Small intestine (tissue), 7 donors: Measurements from ENCODE around the gene PRDX1. TPM values are rescaled to one million over a fixed set of nuclear protein-coding genes. Genes with fewer than 3 reads are reported as not detected.
A peak's percentile ranks its signal among the peaks of the same experiment; 100 is the strongest.
"Not testable (repeated sequence)": the region's sequence is repeated elsewhere in the genome, so short reads cannot be mapped to it uniquely, and the experiment has no call there.

Experiments used
- DNase-seq, 2 donors: peaks; one replicate each; pipeline versions ENCODE4 v3.0.0 to v3.0.0-alpha.2; 2013
- FAIRE-seq: peaks from 2 replicates; lab custom pipeline; 2012; peaks lifted over from hg19 to GRCh38; lab: Jason Lieb, UNC
- H3K27ac ChIP-seq, 3 donors: one replicate each; pipeline ENCODE4 v1.5.1; 2013; ENCODE audit warnings: low read length in 2 of 3, mild to moderate bottlenecking in 2 of 3, control low read depth in 1 of 3, inconsistent platforms in 1 of 3, low read depth in 1 of 3, moderate library complexity in 1 of 3
- H3K27me3 ChIP-seq, 3 donors: one replicate each; pipeline ENCODE4 v1.6.1; 2013; ENCODE audit warnings: low read length in 3 of 3, inconsistent platforms in 1 of 3; ENCODE audit not compliant: control insufficient read depth in 3 of 3, insufficient read depth in 3 of 3
- H3K36me3 ChIP-seq, 3 donors: one replicate each; pipeline ENCODE4 v1.6.1; 2013; ENCODE audit warnings: low read length in 3 of 3, inconsistent platforms in 1 of 3, low read depth in 1 of 3, mild to moderate bottlenecking in 1 of 3, moderate library complexity in 1 of 3; ENCODE audit not compliant: control insufficient read depth in 3 of 3, insufficient read depth in 2 of 3
- H3K4me1 ChIP-seq, 3 donors: one replicate each; pipeline ENCODE4 v1.6.1; 2013; ENCODE audit warnings: low read length in 2 of 3, inconsistent platforms in 1 of 3, low read depth in 1 of 3, mild to moderate bottlenecking in 1 of 3, moderate library complexity in 1 of 3; ENCODE audit not compliant: control insufficient read depth in 3 of 3, insufficient read depth in 2 of 3
- H3K4me3 ChIP-seq, 3 donors: one replicate each; pipeline ENCODE4 v1.5.1; 2013; ENCODE audit warnings: low read length in 3 of 3, control low read depth in 1 of 3, inconsistent platforms in 1 of 3, low read depth in 1 of 3, mild to moderate bottlenecking in 1 of 3, moderate library complexity in 1 of 3
- H3K9me3 ChIP-seq, 2 donors: one replicate each; pipeline ENCODE4 v1.6.1; 2013; ENCODE audit warnings: low read depth in 1 of 2, low read length in 1 of 2; ENCODE audit not compliant: control insufficient read depth in 2 of 2, insufficient read depth in 1 of 2
- WGBS, 3 donors: extraction: QIAGEN DNeasy Blood & Tissue Kit; methylation state at CpG; one replicate each; pipeline ENCODE4 v1.1.7; 2013; 5-methylcytosine and 5-hydroxymethylcytosine counted together
- polyA plus RNA-seq, 4 donors: library from polyadenylated mRNA; stranded (reverse) in 3 of 4; unstranded in 1 of 4; fragments of 200-250 nt in 3 of 4; fragments of 120-200 nt in 1 of 4; gene quantifications; one replicate each; pipeline versions ENCODE4 v1.2.1 to v1.2.3, GENCODE V29; 2013
- donor health status: healthy with polysubstance abuse.
- donor health status: control.
- donor health status: control.
- donor health status: Bipolar disorder and iron deficiency.
- donor health status: healthy.

PRDX1 gene
- polyA plus RNA-seq, 4 donors, result 222 to 1,200 (median 780) TPM

DNA sequence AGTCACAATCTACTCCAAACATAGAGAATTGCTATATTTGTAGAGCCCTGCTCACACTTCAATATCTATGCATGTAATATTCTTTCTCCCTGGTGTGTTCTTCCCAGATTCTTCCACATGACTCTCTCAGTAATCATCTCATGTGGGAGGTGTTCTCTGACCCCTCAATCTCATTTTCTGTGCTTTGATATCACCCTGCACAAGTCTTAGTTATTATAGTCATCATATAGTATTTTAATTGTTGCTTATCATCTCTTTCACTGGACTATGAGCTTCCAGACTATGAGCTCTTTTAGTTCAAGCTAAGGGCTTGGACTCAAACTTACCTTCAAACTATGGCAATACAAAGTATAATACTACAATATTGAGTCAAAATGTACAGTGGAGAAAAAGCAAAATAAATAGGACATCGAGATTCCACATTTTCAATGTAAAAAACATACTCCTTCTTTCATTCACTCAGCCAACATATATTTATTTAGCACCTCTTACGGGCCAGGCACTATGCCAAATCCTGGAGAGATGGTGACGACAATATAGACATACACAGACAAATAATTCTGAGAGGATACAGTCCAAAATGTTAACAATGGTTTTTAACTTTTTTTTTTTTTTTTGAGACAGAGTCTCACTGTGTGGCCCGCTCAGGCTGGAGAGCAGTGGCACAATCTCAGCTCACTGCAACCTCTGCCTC, 43.4 kb downstream of the PRDX1 start:
- no peaks in the 10 kb centered on the region for H3K36me3 ChIP-seq
- no peaks in the 10 kb centered on the region for H3K9me3 ChIP-seq
- peak overlapping the region in 1 of 3 donors; percentile 68 for H3K27ac ChIP-seq
- DNase-seq (peak; percentile 63 to 88), FAIRE-seq (peak; percentile 90)
- peaks cover 0 to 15% (median 0%) of the 10 kb centered on the region in 3 donors for H3K4me1 ChIP-seq
- H3K27me3 ChIP-seq, result no peaks in the 10 kb centered on the region
- 21 to 57% (median 34%) methylated on average over 4 of the region's 4 CpGs for WGBS, 3 donors
- no peak overlapping the region for H3K4me3 ChIP-seq

DNA sequence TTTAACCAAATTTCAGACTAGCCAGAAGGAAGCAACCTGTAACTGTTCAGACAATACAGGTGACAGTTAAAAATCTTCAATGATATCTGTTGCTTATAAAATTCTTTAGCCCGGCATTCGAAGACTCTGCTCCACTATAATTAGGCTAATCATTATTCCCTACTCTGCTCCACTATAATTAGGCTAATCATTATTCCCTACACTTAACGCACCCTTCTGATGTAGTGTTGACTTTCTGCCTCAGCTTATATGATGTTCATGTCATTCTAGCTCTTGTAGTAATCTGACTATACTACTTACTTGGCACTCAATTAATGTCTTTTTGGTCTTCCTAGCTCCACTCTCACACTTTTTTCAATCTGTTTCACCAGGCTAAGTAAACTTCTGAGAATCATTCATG, 44.0 kb downstream of the PRDX1 start:
- FAIRE-seq, result no peak

DNA sequence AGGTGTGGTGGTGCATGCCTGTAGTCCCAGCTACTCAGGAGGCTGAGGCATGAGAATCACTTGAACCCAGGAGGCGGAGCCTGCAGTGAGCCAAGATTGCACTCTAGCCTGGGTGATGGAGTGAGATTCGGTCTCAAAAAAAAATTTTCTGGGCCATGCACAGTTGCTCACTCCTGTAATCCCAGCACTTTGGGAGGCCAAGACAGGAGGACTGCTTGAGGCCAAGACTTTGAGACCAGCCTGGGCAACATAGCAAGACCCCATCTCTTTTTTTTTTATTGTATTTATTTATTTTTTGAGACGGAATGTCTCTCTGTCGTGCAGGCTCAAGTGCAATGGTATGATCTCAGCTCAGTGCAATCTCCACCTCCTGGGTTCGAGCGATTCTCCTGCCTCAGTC, 47.5 kb downstream of the PRDX1 start:
- H3K4me3 ChIP-seq, DNase-seq, H3K9me3 ChIP-seq, H3K27ac ChIP-seq, FAIRE-seq, H3K27me3 ChIP-seq, H3K36me3 ChIP-seq: not testable (repeated sequence)
- H3K4me1 ChIP-seq, result peaks cover 0 to 18% (median 0%) of the 10 kb centered on the region in 3 donors
- 96 to 98% (median 98%) methylated on average over 6 of the region's 6 CpGs for WGBS, 3 donors

More for the DNA sequence above, 44.0 kb downstream of the PRDX1 start:
- Histone ChIP-seq H3K27ac (peak overlapping the region in 2 of 3 donors; percentile 14 to 68), H3K4me3 (no peak overlapping the region), H3K27me3 (no peaks in the 10 kb centered on the region), H3K4me1 (peaks cover 0 to 15% (median 0%) of the 10 kb centered on the region in 3 donors), H3K36me3 (no peaks in the 10 kb centered on the region), H3K9me3 (no peaks in the 10 kb centered on the region)
- 14 to 61% (median 40%) methylated on average over 3 of the region's 3 CpGs for WGBS, 3 donors
- peak in 1 of 2 donors; percentile 27 for DNase-seq

DNA sequence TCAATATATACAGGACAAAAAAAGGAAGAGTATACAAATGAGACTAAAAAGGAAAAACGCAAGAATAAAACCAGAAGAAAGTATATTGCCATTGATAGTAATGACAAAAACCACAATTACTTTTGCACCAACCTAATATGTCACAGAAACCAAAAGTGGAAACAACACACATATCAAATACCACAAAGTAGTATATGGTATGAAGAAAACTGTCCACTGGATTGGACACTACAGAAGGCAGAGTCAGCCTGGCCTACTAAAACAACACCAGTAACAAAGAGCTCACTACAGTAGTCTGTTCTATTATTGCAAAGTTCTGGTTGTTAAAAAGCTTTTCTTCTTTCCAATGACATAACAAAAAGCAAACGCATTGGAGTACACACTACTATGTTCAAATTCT, 48.4 kb downstream of the PRDX1 start:
- Histone ChIP-seq H3K27me3 (no peaks in the 10 kb centered on the region), H3K27ac (no peak overlapping the region), H3K9me3 (no peaks in the 10 kb centered on the region), H3K4me1 (peaks cover 0 to 12% (median 0%) of the 10 kb centered on the region in 3 donors), H3K36me3 (no peaks in the 10 kb centered on the region), H3K4me3 (no peak overlapping the region)
- WGBS, 3 donors, result 86 to 90% (median 87%) methylated on average over 2 of the region's 2 CpGs
- DNase-seq, result no peak
- no peak for FAIRE-seq

DNA sequence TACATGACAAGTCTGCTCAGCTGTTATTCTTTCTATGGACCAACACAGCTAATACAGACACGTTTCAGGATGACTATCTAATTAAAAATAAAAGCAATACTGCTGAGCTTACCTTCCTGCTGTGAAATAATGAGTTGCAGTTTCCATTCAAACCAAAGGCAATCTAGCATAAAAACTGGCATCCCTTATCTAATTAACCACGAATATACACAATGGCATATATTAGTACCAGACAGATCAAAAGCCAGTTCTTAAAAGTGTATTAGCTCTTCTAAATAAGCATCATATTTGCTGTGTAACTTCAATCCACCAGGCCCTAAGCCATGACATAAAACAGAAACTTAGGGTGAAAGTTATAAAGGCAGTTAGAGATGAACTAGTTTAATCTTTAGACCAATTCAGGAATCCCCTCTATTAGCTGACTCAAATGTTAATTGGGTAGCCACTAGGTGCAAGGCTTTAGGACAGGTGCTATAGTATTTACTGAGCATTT, 51.3 kb downstream of the PRDX1 start:
- peaks cover 0 to 3% (median 0%) of the 10 kb centered on the region in 3 donors for H3K4me1 ChIP-seq
- H3K4me3 ChIP-seq, result no peak overlapping the region
- DNase-seq (no peak), FAIRE-seq (no peak)
- H3K36me3 ChIP-seq, result no peaks in the 10 kb centered on the region
- WGBS, 3 donors, result 22 to 42% (median 26%) methylated on average over 2 of the region's 2 CpGs
- no peaks in the 10 kb centered on the region for H3K9me3 ChIP-seq
- H3K27me3 ChIP-seq, result no peaks in the 10 kb centered on the region
- no peak overlapping the region for H3K27ac ChIP-seq

DNA sequence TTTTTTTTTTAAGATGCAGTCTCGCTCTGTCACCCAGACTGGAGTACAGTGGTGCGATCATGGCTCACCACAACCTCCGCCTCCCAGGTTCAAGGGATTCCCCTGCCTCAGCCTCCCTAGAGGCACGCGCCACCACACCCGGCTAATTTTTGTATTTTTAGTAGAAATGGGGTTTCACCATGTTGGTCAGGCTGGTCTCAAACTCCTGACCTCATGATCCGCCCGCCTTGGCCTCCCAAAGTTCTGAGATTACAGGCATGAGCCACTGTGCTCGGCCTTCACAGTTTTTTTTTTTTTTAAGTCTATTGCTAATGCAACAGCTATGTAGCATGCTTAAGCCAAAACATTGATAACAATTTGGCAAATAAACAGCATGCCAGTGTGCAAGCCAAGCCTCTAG, 54.3 kb downstream of the PRDX1 start:
- not testable (repeated sequence) for DNase-seq, H3K4me3 ChIP-seq, H3K27me3 ChIP-seq, H3K27ac ChIP-seq, H3K9me3 ChIP-seq, H3K4me1 ChIP-seq, FAIRE-seq, H3K36me3 ChIP-seq
- WGBS, 3 donors, result 86 to 89% (median 87%) methylated on average over 9 of the region's 9 CpGs

DNA sequence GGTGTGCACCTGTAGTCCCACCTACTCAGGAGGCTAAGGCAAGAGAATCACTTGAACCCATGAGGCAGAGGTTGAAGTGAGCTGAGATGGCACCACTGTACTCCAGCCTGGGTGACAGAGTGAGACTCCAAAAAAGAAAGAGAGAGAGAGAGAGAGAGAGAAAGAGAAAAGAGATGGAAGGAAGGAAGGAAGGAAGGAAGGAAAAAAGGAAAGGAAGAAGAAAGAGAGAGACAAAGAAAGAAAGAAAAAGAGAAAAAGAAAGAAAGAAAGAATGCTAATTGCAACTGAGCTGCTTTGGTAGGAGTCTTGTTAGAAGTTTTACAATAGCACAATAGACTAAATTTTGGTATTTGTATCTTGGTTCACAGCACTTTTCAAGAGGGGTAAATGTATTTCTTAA, 56.4 kb downstream of the PRDX1 start:
- FAIRE-seq, result no peak
- H3K27me3 ChIP-seq, result no peaks in the 10 kb centered on the region
- no peak for DNase-seq
- H3K36me3 ChIP-seq, result peaks cover 0 to 3% (median 0%) of the 10 kb centered on the region in 3 donors
- H3K27ac ChIP-seq, result no peak overlapping the region
- H3K4me1 ChIP-seq, result peaks cover 0 to 3% (median 0%) of the 10 kb centered on the region in 3 donors
- no peaks in the 10 kb centered on the region for H3K9me3 ChIP-seq
- H3K4me3 ChIP-seq, result no peak overlapping the region
